GM19193 (cell line): ENCODE results near the gene GPALPP1.

ENCODE experiments used
- POLR2A ChIP-seq: IDR thresholded peaks from 4 replicates; pipeline ENCODE4 v1.6.1; 2011; ENCODE audit not compliant: insufficient read depth, insufficient read length; ENCODE audit errors: extremely low read depth

The GPALPP1 gene

DNA sequence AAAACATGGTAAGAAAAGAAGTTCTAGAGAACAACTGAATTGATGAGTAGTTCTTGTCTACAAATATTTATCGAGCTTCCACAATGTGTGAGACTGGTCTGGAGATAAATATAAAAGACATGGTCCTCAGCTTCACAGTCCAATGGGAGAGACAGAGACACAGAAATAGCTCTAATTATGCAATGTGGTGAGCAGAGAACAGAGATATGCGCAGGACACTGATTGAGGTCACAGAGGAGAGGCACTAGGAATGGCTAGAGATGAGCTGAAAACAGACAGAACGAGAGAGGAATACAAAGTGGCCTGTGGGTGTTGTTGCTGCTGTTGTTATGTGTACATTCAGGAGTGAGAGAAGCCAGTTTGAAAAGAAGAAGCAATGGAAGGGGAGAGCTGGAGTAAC lies 53.2 kb downstream of the GPALPP1 start:
- no peak for TF ChIP-seq POLR2A

DNA sequence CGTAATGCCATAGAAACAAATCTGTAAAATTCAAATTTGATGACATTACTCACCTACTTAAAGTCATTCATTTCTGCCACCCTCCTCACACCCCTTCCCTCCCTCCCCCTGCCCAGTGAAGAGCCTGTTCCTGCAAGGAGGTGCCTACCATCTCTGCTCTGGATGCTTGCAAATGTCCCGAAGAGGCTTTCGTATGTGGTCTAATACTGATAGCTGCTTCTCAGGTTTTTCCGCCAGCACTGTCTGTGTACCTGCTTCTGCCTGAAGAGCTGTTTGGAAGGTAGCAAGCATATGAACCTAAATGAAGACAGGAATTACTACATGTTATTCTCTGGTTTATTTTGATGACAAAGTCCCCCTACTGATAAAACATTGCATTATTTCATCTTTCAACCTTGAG lies 57.1 kb downstream of the GPALPP1 start:
- TF ChIP-seq POLR2A = no peak

DNA sequence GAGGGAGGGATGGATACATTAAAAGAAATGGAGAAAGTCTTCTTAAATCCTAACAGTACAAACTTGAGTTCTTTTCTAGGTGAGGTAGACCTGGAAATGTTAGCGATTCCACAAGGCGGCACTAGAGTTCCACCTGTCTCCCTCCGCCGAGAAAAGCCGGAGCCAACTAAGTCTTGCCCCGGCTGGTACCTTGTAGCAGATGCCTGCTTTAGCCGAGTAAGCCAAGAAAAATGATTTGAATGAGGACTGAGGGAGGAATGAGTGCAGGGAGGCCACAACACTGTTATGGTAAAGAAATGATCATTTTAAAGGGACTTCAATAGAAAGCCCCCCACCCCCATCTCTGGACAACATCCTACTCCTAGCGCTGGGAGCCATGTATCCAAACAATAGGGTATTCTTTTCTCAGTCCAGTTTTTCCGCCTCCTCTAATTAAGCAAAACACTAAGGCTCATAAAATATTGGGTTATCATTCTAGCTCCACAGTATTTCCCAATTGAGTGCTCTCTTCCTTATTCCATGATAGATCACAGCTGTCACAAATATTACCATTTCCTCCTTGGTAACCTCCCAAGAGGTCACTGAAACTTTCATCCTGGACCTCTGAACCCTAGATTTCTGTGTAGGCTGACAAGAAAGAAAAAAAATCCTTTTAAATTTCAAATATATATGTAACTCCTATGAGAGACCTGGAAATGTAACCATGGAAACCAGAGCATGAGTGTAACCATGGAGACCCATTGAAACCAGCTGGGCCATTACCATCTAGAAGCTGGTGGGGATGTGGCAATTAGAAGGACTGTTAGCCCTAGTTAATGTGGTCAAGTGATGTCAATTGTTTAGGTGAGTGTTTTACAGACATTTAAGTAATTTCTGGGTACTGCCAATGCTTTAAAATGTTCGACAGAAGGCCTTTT lies 58.3 kb downstream of the GPALPP1 start:
- TF ChIP-seq POLR2A = no peak

DNA sequence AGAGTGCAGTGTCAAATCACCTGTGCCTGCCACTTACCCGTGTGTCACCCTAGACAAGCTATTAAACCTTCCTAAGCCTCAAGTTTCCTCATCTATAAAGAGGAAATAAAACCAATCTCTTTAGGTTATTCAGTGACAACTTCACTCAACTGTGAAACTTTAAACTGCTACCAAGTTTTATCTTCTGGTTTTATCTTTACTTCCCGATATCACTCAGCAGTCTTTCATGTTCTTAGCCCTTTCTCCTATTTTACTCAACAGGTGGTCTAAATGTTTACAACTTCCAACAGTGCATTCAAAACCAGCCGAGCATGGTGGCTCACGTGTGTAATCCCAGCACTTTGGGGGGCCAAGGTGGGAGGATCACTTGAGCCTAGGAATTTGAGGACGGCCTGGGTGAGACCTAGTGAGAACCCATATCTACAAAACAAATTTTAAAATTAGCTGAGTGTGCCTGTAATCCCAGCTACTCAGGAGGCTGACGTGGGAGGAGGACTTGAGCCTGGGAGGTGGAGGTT lies 59.6 kb downstream of the GPALPP1 start:
- no peak for TF ChIP-seq POLR2A

DNA sequence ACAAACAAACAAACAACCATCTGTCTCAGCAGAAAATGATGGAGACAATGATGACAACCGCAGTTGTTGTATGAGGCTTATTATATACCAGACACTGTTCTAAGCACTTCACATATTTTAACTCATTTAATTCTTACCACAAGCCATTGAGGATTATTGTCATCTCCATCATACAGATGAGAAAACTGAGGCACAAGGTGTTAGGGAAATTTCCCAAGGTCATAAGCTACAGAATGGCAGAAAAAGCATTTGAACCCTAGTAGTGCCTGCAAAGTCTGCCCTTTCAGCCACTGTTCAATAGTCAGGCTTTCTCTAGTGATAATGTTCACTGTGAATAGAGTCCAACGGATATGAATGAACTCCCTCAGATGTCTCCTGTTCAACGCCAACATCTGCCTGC lies 60.1 kb downstream of the GPALPP1 start:
- no peak for TF ChIP-seq POLR2A

DNA sequence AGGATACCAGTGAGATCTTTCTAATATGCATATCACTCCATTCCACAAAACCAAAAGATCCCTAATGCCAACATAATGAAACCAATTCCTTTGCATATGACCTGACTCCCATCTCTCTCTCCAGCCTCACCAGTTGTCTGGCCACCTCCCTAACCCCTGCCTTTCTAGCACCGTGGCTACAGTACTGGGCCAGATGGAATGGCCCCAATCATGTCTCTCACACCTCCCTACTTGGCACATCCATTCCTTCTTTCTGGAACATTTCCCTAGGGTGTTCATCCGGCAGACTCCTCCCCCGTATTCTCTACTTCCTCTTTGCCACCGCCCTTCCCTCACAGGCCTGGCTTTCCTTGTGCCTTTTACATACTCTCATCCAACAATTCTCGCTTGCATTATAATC lies 62.0 kb downstream of the GPALPP1 start:
- TF ChIP-seq POLR2A = no peak

DNA sequence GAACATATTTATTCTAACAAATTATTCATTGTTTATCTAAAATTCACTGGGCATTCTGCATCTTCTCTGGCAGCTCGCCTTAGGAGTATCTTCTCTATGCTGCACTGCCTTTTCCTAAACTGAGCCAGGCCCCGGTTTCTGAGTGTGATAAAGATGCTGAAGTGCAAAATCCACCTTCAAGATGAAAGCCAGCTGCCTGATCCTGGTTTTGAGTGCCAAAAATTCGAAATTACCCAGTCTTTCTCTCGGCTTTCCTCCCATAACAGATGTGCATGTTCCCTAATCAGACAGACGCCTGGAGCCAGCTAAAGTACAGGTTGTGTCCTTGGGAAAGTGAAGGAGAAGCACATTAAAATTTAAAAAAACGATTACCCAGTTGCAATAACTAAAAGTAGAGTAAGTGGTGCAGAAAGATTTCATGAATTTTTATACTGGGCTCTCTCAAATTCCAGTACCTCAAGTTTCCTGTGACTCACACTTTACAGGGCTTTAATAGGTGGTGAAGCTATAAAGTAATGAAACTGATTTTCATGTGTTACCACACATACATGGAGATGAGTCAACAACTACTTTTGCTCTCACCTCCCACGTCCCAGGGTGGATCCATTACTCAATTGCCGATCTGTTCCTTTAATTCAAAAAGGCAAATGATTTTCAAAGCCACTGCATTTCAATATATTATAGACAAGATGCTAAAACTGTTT lies 66.0 kb downstream of the GPALPP1 start:
- TF ChIP-seq POLR2A = no peak

DNA sequence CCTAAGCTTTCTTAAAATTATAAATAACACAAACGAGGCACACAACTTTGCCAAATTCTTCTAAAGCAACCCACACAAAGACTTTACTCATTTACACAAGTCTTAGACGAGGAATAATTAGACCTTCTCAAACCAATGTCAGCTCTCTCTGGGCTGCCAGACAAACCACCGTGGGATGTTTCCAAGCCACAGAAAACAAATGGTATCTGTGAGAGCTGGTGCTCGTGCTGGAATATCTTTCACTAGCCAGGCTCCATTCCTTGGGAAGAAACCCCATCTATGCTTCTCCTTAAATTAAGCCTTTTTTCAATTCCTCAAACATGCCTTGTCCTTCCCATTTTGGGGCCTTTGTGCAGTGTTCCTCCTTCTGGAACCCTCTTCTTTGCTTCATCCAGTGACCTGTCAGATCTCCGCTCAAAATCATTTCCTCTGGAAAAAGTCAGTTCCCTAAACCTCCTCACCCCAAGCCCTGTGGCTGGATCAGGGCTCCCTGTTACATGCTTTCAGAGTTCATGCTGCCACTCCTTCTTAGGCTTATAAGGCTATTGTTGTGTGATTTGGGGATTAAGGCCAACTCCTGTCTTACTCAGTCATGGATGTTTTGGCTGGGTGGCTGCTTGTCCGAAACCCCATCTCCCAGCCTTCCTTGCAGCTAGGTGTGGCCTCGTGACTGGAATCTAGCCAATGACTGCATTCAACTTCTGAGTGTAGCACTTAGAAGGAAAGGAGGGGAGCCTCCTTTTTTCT lies 66.7 kb downstream of the GPALPP1 start:
- TF ChIP-seq POLR2A = no peak

DNA sequence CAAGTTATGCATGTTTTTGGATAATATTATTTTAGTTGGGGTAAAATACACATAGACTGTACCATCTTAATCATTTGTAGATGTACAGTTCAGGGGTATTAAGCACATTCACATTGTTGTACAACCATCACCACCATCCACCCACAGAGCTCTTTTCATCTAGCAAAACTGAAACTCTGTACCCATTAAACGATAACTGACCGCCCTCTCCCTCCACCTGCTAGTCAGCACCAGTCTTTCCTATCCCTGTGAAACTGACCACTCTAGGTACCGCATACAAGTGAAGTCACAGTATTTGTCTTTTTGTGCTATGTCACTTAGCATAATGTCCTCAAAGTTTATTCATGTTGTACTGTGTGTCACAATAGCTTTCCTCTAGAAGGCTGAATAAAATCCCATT lies 70.7 kb downstream of the GPALPP1 start:
- TF ChIP-seq POLR2A = no peak

DNA sequence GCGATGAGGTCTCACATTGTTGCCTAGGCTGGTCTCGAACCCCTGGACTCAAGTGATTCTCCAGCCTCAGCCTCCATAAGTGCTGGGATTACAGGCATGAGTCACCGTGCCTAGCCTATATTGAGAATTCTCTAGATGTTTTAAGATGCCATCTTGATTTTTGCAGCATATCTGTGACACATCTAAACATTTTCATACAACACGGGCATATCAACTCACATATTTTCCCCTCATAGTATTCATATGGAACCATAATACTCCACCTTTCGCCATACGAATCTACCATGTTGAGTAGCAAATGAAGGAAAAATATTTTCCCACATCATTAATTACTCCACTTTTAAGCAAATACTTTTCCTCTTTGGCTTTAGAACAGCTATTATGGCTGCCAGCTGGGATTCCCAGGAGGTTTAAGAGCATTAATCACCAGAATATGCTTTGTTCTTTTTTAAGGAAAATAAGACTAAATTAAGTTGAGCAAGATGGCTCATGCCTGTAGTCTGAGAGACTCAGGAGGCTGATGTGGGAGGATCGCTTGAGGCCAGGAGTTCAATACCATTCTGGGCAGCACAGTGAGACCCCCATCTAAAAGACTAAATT lies 74.0 kb downstream of the GPALPP1 start:
- TF ChIP-seq POLR2A = no peak

DNA sequence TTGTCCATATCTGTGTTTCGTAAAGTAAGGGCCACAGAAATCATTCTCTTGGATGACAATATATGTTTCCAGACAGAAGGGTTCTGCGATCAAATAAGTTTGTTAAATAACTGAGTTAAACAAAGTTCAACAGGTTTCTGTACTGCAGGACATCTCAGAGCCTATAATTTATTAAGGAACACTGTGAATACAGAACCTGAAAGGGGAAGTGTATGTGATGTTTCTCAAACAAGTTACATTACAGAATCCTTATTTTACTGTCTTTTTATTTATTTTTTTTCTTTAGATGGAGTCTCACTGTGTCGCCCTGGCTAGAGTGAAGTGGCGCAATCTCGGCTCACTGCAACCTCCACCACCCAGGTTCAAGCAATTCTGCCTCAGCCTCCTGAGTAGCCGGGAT lies 75.6 kb downstream of the GPALPP1 start:
- no peak for TF ChIP-seq POLR2A

DNA sequence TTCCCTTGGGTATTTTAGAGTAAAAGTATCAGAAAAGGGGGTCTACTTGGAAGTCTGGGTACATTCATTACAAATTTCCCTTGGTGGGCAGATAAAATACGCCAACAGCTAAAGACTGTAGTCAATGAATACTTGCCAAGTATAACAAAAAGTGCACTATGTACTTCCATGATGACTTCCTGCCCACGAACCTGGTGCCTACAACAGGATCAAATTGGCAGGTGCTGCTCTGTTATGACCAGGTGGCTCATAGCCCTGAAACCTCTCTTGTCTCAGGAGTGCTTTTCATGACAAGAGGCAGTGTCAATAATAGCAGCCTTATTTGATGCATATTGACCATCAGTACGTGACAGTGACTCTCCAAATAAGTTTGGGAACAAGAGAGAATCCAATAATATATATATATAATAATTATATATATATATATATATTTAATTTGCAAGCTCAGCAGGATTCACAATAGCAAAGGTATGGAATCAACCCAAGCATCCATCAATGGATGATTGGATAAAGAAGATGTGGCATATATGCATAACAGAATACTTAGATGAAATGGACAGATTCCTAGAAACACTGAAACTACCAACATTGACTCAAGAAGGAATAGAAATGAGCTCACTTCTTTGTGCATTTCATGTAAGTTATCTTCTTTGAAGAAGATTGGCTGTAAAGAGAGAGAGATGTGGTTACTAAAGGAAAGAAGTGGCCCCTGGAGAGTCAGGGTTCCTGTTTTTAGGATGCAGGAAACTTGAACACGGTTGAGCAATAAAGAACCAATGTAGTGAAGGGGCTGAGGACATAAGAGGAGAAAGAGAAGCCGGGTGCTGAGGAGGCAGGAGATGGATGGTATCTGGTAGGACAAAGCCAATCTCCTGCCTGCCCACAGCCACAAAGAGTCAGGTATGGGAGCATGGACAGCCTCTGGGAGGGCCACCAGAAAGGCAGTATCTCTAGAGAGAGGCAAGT lies 79.0 kb downstream of the GPALPP1 start:
- no peak for TF ChIP-seq POLR2A

DNA sequence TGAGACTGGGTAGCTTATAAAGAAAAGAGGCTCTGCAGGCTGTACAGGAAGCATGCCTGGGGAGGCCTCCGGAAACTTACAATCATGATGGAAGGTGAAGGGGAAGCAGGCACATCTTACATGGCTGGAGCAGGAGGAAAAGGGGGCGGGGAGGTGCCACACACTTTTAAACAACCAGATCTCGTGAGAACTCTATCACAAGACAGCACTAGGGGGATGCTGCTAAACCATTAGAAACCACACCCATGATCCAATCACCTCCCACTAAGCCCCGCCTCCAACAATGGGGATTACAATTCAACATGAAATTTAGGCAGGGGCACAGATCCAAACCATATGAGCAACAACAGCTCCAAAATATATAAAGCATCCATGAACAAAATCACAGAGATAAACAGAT lies 84.5 kb downstream of the GPALPP1 start:
- TF ChIP-seq POLR2A = no peak

DNA sequence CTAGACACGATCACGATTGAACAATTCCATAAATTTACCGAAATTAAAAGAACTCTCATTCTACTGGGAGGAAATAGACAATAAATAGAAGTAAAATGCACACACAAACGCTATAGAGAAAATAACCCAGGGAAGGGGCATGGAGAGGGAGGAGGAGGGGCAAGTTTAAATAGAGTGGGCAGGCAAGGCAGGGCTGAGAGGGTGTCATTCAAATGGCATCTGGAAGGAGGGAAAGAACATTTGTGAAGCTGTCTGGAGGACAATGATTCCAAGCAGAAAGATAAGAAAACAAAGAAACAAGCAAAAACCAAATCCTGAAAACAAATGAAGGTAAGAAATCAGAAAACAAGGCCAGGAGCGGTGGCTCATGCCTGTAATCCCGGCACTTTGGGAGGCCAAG lies 85.4 kb downstream of the GPALPP1 start:
- TF ChIP-seq POLR2A = no peak
